Activated CD4-positive, alpha-beta T cell treated with anti-CD3 and anti-CD28 coated beads, Interleukin-2, amount 50 U/mL, for 24 hours (primary cell): ENCODE data around the gene ATR.
"Not testable (repeated sequence)": the region's sequence is repeated elsewhere in the genome, so short reads cannot be mapped to it uniquely, and the experiment has no call there.

Experiments
- DNase-seq, 2 donors: peaks; one replicate each; pipeline ENCODE4 v3.0.0-alpha.2; 2020; ENCODE audit warnings: low read depth in 1 of 2, low spot score in 1 of 2

ATR gene

GRCh38 chr3:142595141-142595540, 16.6 kb upstream of the ATR start:
- DNase-seq = no peak

GRCh38 chr3:142592268-142592667, 13.7 kb upstream of the ATR start:
- not testable (repeated sequence) for DNase-seq

GRCh38 chr3:142588703-142589102, 10.2 kb upstream of the ATR start:
- DNase-seq = no peak

- no peak for DNase-seq
Observed at GRCh38 chr3:142586803-142587406, 8.4 kb upstream of the ATR start.

GRCh38 chr3:142581070-142581469, 2.5 kb upstream of the ATR start:
- DNase-seq = not testable (repeated sequence)

- DNase-seq = no peak
Observed at GRCh38 chr3:142580061-142580423, 1.5 kb upstream of the ATR start.

GRCh38 chr3:142577696-142578328, 721 bp downstream of the ATR start:
- DNase-seq = no peak

- DNase-seq = no peak
Observed at GRCh38 chr3:142576792-142577191, 1.7 kb downstream of the ATR start.

- DNase-seq = no peak
Observed at GRCh38 chr3:142574665-142575064, 3.9 kb downstream of the ATR start.

GRCh38 chr3:142574223-142574622, 4.3 kb downstream of the ATR start:
- not testable (repeated sequence) for DNase-seq

GRCh38 chr3:142569422-142569821, 9.1 kb downstream of the ATR start:
- DNase-seq = not testable (repeated sequence)

- no peak for DNase-seq
Observed at GRCh38 chr3:142568393-142569017, 10.0 kb downstream of the ATR start.

- DNase-seq = no peak
Observed at GRCh38 chr3:142566096-142566495, 12.4 kb downstream of the ATR start.

- no peak for DNase-seq
Observed at GRCh38 chr3:142563496-142563997, 15.0 kb downstream of the ATR start.

GRCh38 chr3:142560118-142560517, 18.4 kb downstream of the ATR start:
- DNase-seq = no peak

- DNase-seq = no peak
Observed at GRCh38 chr3:142553741-142554140, 24.8 kb downstream of the ATR start.

GRCh38 chr3:142552579-142552978, 26.0 kb downstream of the ATR start:
- not testable (repeated sequence) for DNase-seq

- DNase-seq = no peak
Observed at GRCh38 chr3:142549986-142550385, 28.5 kb downstream of the ATR start.

GRCh38 chr3:142543307-142543706, 35.2 kb downstream of the ATR start:
- DNase-seq = no peak

GRCh38 chr3:142542054-142542453, 36.5 kb downstream of the ATR start:
- no peak for DNase-seq

GRCh38 chr3:142536519-142536918, 42.0 kb downstream of the ATR start:
- DNase-seq = no peak

- DNase-seq = no peak
Observed at GRCh38 chr3:142534543-142534942, 44.0 kb downstream of the ATR start.
